Stimulated activated CD4-positive, alpha-beta T cell treated with anti-CD3 and anti-CD28 coated beads, Interleukin-12 subunit alpha, Interleukin-12 subunit beta, amount 100 ng/mL, for 48 hours (primary cell): Measurements from ENCODE around the gene ZNF605.
"Not testable (repeated sequence)": the region's sequence is repeated elsewhere in the genome, so short reads cannot be mapped to it uniquely, and the experiment has no call there.

Experiments used
- DNase-seq, 3 donors: peaks; one replicate each; pipeline ENCODE4 v3.0.0-alpha.2; 2020; ENCODE audit warnings: low read depth in 2 of 3, low spot score in 1 of 3

Gene ZNF605

GRCh38 chr12:132908145-132909029 lies 47.7 kb downstream of the ZNF605 start:
- DNase-seq: peak; percentile 94 to 95 (median 95)

GRCh38 chr12:132907789-132908144 lies 48.3 kb downstream of the ZNF605 start:
- DNase-seq: not testable (repeated sequence)

- DNase-seq: no peak
Observed at GRCh38 chr12:132907216-132907615, 48.9 kb downstream of the ZNF605 start.

GRCh38 chr12:132904718-132905328 lies 51.3 kb downstream of the ZNF605 start:
- peak; percentile 85 to 91 (median 86) for DNase-seq

- DNase-seq: no peak
Observed at GRCh38 chr12:132899033-132899432, 57.1 kb downstream of the ZNF605 start.

GRCh38 chr12:132888852-132889251 lies 67.3 kb downstream of the ZNF605 start:
- no peak for DNase-seq

- peak; percentile 84 to 94 (median 93) for DNase-seq
Observed at GRCh38 chr12:132887513-132888351, 68.4 kb downstream of the ZNF605 start, which contains the start of gene CHFR. Gene CHFR, minus strand, starts transcription at chr12:132887605. Its CDS starts 277 bp downstream, at chr12:132887328.

- DNase-seq: no peak
Observed at GRCh38 chr12:132886529-132887477, 69.3 kb downstream of the ZNF605 start.

- no peak for DNase-seq
Observed at GRCh38 chr12:132881818-132882217, 74.3 kb downstream of the ZNF605 start.

- DNase-seq: not testable (repeated sequence)
Observed at GRCh38 chr12:132874620-132875019, 81.5 kb downstream of the ZNF605 start.

GRCh38 chr12:132874175-132874574 lies 81.9 kb downstream of the ZNF605 start:
- no peak for DNase-seq

- no peak for DNase-seq
Observed at GRCh38 chr12:132873724-132874123, 82.4 kb downstream of the ZNF605 start.

GRCh38 chr12:132872975-132873421 lies 83.1 kb downstream of the ZNF605 start:
- DNase-seq: no peak

- DNase-seq: no peak
Observed at GRCh38 chr12:132872073-132872855, 83.8 kb downstream of the ZNF605 start.

GRCh38 chr12:132869551-132869950 lies 86.6 kb downstream of the ZNF605 start:
- no peak for DNase-seq
